Measurements from ENCODE around the gene LRIT2.

Gene LRIT2

DNA sequence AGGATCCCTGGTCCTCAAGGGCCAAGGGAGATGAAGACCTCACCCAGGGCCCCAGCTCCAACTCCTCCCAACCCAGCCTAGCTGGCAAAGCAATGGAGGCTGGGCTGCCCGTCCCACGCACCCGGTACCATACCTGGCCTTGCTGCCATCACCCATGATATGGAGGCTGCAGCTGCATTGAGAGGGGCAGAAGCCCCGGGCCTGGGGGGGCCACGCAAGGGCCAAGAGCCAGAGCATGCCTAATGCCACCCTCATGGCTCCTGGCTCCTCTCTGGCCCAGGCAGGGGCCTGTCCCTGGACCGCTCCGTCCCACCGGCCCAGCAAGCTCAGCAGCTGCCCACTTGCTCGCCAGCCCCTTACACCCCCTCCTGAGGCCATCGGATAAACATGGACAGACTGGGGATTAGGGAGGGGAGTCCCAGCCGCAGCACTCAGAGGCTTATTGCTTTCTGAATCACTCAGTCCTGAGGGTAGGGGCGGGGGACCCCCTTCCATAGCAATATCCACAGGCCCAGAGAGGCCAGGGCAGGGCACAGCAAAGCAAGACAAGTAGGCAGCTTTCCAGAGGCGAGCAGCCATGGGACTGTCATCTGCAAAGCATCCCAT is 15.9 kb upstream of the LRIT2 start, which contains the start of gene LRIT1:
TSS of gene LRIT1 (minus strand) at position 362 of the 606 bp plus-strand sequence. CDS start at position 255, 107 bp downstream.
- DNase-seq = no peak

DNA sequence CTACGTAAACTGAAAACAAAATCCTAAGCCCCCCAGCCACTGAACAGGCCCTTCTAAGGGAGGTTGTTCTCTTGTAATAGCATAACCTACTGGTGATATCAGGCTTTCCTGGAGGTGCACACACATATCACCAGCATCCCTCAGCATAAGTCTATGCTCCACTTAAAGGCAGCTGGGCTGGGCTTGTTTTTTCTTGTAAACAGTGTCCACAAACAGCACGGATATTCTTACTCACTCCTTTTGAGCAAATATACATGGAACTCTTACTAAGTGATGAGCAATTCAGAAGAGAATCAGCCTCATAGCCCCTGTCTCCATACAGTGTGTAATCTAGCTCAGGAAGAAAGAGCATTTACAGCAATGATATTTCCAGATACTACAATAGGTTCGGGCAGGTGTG is 13.6 kb upstream of the LRIT2 start:
- DNase-seq = no peak

DNA sequence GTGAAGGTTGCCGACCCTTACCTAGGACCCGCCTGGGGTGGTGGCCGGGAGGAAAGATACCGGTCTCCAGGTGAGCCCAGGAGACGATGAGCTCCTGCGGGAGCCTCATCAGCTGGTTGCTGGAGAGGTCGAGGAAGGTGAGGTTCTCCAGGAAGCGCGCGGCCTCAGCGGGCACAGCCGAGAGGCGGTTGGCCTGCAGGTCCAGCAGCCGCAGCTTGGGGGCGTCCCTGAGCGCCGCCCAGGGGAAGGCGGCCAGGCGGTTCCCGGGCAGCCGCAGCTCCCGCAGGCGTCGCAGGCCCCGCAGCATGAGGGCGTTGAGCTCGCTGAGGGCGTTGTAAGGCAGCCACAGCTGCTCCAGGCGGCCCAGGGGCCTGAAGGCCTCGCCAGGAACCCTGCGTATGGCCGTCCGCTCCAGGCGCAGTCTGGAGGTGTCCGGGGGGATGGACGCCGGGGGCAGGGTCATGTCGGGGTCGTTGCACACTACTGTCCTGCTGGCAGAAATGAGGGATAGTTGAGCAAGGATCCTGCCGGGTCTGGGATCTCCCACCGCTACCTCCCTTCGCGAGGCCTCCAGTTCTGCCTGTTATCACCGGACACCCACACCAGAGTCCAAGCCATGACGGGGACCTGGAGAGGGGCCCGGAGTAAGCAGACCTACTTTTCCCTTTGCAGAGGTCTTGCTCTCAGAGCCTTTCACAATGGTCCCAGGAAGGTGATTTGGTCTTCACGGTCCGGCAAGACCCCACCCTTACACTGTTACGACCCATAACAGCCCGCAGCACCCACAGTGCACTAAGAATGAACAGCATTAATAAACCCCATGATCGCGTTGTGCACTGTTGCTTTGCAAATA is 12.1 kb upstream of the LRIT2 start:
- DNase-seq = no peak

DNA sequence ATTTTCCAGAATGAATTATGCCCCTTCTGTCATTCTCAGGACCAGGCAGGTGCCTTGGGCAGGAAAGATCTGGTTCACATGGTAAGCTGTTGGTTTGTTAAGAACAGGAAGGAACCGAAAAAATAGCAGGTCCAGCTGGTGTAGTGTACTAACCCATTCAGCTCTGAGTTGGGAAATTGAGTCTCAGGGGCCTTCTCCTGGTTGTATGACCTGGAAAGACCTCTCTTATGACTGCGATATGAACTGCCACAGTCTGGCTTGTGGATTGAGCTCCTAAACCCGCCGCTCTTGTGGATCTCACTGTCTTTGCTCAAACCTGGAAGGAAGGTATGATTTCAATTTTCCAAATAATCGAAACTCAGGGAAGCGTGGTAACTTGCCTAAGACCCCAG is 11.5 kb upstream of the LRIT2 start:
- DNase-seq = no peak

DNA sequence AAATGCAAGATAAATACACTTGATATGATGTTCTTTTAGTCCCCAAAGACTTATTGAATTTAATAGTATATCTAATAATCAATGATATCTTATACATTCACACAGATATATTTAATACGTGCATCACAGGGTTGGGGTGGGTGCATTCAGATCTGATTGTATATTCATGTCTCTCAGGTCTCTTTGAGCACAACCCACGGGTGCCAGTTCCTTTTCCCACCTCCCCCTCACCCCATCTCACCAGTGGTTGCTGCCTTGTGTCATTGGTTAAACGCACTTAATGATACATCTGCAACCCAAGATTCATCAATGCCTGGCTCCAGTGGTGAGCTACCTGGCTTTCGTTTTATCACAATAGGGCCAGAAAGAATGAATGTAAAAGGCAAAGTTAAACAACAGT is 9.8 kb upstream of the LRIT2 start:
- DNase-seq = no peak

DNA sequence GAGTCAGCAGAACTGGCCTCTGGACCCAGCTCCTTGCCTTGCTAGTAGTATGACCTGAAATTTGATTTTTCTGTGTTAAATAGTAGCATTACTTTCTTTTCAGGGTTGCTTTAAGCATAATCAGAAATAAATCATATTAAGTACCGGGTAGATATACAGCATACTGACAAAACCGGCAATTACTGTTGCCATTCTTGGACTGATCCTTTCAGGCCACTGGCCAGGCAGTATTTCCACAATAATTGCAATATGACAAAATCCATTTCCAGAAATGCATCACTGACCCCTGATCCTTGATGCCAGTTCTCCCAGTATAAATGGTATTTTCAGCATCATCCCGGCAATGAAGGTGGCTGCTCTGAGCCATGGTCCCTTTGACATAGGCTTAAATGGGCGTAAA is 9.1 kb upstream of the LRIT2 start:
- DNase-seq = no peak

DNA sequence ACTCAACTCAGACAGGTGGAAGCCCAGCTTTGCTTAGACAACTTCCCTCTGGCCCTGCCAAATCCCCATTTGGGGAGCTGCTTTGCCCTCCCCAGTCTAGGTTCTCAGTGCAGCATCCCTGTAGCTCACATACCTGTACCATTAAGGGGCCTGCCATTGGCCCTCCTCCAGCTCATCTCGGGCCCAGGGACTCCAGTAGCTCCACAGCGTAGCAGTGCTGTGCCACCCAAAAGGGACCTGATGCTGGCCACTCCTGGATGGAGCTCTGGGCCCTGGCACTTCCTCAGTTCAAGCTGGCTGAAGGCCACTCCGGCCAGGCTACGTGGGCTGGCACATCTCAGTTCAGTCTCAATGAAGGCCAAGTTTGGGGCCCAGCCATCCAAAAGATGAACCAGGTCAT is 8.6 kb upstream of the LRIT2 start:
- DNase-seq = no peak

DNA sequence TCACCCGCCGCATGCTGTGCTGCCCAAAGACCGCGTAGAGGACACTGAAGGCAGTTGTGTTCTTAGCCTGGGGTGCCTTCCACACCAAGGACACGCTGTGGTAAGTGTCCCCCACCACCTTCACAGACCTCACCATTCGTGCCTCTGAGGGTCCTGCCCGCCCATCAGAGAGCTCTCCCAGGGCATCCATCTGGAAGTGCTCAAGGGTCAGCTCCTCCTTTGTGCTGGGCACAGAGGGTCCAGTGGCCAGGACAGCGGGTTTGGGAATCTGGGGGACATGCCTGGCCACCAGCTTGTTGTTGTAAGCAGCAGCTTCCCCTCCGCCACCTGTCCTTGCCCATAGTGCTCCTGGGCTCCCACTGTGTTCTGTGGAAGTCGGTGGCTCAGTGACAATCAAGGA is 7.0 kb upstream of the LRIT2 start:
- no peak for DNase-seq

DNA sequence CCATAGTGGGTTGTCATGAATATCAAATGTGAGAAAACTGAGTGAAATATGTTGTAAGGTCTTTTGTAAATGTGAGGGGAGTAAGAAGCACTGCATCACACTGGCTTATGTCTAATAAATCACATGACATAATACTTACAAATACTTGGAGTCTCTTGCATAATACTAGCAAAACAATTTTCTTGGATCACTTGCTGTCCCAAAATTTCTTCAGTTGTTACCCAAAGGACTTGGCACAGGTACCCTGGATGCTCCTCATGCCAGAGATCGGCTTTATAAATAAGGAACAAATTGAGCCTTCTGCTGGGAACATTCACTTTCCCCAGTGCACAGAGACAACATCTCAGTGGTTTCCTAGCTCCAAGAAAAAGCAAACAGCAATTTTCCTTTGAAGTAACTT is 5.0 kb upstream of the LRIT2 start:
- no peak for DNase-seq

DNA sequence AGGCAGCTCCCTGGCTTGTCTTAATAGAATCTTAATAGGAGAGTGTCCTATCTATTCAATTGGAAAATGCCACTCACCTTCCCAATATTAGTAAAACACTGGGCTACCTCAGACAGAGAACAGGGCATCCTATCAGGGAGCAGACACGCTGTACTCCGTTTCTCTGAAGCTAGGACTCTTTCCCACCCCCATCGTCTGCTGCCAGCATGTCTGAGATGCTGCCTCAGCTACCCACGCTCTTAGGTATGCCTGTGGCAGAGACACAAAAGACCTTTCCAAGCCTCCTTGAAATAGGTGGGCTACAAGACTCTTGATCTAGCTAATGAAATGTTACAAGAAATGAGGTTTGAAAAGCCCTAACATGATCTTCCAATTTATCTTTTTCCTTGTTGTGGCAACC is 2.5 kb upstream of the LRIT2 start:
- DNase-seq = no peak

DNA sequence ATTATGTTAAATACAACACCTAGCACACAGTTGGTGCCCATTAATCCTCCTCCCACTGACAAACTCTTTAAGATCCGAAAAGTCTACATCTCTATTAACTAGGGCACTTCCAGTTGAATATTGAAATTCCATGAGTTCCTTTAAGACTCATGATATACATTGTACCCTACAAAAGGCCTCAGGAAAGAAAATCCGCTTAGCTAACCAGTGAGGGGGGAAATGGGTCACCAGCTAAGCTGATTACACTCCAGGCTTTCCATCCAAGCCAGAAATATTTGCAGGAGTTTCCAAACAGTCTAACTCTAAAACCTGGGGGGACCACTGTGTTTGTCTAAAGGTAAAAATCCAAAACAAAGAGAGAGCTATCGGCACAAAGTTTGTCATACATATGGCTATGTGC is 1.3 kb upstream of the LRIT2 start:
- DNase-seq = no peak

DNA sequence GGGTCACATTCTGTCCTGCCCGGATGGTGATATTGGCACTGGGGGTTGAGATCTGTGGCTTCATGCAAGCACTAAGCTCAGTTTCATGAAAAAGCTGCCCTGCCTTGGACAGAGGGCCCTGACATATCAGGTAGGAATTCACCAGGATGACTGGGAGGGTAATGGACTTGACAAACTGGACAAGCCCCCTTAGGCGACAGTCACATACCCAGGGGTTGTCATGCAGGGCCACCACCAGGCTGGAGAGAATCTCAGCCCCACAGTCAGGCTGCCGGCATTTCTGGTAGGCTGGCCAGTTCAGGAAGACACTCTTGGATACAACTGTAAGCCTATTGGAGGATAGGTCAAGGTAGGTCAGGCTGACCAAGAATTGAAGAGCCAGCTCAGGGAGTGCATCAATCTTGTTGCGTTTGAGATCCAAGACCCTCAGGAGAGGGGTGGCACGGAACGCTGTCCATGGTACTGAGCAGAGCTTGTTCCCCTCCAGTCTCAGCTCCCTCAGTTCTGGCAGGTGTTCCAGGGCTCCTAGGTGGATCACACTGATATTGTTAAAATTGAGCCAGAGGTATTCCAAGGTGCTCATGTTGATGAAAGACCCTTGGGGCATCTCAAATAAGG is 824 bp downstream of the LRIT2 start:
- no peak for DNase-seq

DNA sequence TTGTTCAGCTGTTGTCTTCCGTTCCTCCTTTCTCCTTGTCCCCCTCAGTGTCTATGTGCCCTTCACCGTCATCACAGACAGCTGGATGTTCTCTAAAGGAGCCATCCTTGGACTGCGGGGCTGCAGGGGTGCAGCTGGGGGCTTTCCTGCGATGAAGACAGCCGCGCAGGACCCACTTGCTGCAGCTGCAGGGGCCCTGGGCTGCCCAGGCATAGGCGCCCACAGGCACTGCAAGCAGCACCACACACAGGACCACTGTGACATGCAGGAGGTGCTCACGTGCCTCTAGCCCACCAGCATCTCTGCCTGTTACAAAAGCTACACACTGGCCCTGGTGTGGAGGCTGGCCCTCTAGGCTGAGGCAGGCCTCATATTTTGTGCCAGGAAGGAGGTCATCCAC is 3.4 kb downstream of the LRIT2 start:
- DNase-seq = no peak

DNA sequence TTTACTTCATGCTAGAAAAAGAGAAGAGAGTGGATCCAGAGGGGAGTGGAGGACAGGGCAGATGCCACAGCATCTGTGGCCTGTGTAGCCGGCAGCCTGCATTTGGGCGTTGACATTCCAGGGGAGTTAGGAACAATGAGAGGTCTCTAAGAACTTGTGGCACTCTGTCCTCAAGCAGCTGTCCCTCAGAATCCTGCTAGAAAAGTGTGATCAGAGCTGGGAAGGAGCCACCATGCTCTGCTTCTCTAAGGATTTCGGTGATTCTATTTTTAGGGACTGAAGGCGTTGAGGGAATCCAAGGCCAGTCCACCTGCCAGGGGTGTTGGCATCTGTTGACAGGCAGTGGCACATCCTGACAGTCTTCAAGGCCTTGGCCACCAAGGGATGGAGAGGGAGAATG is 7.6 kb downstream of the LRIT2 start:
- no peak for DNase-seq

DNA sequence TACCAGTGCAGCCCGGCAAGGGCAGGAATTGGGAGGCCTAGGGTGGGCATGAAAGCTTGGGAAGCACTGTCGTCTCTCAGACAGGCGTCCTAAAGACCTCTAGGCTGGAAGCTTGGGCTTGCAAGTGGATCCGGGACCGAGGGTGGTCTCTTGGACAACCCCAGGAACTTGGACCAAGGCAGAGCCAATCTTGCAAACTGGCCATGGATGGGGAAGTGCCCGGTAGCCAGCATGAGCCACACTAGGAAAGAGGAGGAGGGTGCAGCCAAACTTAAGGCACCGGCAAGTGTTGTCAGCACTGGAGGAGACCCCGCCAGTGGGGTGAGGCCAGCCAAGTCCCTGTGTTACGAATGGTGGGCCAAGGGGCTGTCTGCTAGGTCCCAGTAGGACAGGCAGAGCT is 8.5 kb downstream of the LRIT2 start:
- no peak for DNase-seq

DNA sequence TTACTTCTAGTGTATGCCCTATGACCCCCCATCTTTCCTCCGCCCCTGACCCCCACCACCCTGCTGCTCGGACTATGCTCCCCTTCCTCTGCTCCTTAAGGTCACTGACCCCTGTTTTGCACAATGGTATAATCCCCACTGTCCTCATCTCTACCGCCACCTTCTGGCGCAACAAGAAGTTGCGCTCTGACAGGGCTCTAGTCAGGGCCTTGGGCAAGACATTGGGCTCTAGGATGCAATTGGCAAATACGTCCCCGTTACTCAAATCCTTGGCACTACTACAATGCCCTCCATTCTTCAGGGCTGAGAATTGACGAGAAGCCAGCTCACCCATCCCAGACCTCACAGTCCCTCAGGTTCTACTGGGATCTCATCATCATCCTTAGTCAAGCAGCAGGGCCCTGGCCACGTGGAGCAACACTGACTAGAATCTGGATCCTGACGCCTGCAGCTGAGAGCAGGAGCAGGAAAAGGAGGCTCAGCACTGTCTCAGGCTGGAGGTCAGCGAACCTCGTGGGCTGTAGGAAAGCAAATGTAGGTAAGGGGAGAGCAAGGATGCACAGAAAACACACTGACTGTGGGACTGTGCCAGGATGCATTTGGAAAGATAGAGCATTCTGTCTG is 10.6 kb downstream of the LRIT2 start:
- DNase-seq = no peak

DNA sequence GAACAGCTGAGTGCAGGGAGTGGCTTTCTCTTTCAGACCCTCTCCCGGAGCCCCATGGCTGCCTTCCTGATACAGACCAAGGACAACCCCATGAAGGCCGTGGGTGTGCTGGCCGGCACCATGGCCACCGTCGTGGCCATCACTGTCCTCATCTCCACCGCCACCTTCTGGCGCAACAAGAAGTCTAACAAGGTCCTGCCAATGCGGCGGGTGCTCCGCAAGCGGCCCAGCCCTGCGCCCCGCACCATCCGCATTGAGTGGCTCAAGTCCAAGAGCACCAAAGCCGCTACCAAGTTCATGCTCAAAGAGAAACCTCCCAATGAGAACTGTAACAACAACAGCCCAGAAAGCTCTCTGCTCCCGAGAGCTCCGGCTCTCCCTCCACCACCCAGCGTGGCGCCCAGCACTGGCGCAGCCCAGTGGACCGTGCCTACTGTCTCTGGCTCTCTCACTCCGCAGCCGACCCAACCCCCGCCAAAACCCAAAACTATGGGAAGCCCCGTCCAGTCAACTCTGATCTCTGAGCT is 11.2 kb downstream of the LRIT2 start:
- no peak for DNase-seq

DNA sequence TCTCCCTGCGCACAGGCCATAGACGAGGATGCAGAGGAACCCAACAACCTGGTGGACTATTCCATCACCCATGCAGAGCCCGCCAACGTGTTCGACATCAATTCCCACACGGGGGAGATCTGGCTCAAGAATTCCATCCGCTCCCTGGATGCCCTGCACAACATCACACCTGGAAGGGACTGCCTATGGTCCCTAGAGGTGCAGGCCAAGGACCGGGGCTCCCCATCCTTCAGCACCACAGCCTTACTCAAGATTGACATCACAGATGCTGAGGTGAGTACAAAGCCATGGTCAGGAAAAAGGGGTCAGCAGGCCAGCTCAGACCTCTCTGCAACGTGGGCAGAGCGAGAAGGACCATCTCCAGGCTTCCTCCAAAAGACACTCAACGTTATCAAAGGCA is 12.3 kb downstream of the LRIT2 start:
- no peak for DNase-seq

DNA sequence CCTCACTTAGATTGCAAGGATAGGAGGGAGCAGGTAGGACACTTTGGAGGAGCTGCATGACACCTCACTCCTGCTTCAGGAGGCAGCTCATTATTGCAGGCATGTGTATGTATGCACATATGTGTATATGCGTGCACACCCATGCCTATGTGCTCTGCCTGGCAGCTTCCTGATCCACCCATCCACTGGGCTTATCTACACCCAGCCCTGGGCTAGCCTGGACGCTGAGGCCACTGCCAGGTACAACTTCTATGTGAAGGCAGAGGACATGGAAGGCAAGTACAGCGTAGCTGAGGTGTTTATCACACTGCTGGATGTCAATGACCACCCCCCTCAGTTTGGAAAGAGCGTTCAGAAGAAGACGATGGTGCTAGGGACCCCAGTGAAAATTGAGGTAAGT is 13.3 kb downstream of the LRIT2 start:
- DNase-seq = no peak

DNA sequence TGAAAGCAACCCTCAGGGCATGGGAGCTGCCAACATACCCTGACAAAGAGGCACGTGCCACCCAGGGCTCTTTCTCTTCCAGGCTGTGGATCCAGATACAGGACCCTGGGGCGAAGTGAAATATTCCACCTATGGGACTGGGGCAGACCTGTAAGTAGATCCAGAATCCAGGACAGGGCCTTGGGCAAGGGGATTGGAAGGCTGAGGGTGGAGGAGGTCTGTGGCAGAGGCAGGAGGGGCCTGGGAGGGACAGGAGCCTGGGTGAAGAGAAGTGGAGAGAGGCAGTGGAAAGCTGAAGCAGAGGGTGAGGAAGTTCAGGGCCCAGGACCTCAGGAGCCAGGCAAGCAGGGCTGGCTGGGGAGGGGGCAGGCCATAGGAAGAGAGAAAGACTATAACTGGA is 13.8 kb downstream of the LRIT2 start:
- no peak for DNase-seq

DNA sequence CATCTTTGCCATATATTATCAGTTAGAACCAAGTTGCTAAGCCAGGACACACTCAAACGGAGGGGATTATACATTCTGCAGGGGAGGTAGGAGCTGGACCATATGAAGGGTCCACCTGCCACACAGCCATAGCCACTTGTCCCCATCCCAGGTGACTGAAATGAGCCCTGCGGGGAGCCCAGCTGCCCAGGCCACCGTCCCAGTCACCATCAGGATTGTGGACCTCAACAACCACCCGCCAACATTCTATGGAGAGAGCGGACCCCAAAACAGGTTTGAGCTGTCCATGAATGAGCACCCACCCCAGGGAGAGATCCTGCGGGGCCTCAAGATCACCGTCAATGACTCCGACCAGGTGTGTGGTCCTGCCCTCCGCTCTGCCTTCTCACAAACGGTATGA is 17.3 kb downstream of the LRIT2 start:
- no peak for DNase-seq

DNA sequence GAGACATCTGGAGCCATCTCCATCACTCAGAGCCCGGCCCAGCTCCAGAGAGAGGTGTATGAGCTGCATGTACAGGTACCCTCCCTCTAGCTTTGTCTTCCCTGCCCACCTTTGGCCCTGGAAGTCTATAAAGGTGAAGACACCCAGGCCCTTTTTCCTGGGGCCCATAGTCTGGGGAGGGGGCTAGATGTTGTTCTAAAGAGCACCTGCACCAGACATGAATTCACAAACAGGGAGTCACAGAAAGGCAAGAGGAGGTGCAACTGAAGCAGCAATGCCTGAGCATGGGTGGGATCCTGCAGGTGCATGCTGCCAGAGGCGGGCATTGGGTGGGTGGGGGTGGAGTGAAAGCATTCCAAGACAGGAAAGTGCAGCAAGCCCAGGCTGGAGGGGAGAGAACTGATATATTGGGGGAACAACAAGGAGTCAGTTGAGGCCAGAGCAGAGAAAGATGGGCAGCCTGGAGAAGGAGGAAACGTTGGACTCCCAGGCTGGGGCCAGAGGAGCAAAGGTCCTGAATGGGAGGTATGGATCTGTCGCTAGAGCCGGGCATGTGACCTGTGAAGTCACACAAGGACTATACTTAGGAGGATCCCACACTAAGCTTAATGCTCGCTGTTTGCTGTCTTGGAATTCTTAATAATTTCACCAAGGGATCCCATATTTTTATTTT is 19.4 kb downstream of the LRIT2 start:
- DNase-seq = no peak

Measured in T1000 (cell line).